Measurements from ENCODE around the gene TPRN.

The TPRN gene

DNA sequence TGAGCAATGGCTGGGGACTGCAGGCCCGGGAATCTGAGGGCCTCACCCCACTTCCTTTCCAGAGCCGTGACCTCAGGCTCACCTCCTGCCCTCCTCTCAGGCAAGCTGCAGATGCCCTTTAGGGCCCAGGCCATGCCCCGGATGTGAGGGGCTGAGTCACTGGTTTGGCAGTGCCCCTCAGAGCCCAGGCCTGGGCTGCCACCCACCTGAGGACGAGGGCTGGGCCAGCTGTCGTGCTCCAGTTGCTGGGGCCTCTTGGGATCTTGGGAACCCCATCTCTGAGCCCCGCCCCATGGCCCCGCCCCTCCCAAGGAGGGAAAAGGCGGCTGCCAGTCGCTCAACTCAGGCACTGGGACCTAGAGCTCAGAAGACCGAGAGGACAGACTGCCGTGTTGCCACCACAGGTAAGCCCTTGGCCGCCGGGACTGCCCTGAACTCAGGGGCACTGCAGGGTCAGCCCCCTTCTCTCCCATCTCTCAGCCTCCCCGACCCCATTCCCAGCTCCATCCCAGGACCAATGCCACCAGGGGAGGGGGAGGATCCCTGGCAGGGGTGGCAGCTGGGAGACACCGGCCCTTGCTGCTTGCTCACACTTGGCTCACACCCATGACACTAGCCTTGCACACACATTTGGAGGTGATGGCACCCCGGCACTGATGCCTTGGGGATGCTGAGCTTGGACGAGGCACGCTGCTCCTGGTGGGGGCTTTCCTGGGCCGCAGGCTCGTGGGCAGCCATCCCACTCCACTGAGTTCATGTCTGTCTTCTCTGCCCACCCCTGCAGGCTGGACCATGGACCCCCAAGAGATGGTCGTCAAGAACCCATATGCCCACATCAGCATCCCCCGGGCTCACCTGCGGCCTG, 24.5 kb upstream of the TPRN start, which contains the start of gene CYSRT1:
Gene CYSRT1 (plus strand): TSS at position 345 of the 865 bp plus-strand sequence. CDS start 448 bp downstream, at position 793.
- no peak for DNase-seq

DNA sequence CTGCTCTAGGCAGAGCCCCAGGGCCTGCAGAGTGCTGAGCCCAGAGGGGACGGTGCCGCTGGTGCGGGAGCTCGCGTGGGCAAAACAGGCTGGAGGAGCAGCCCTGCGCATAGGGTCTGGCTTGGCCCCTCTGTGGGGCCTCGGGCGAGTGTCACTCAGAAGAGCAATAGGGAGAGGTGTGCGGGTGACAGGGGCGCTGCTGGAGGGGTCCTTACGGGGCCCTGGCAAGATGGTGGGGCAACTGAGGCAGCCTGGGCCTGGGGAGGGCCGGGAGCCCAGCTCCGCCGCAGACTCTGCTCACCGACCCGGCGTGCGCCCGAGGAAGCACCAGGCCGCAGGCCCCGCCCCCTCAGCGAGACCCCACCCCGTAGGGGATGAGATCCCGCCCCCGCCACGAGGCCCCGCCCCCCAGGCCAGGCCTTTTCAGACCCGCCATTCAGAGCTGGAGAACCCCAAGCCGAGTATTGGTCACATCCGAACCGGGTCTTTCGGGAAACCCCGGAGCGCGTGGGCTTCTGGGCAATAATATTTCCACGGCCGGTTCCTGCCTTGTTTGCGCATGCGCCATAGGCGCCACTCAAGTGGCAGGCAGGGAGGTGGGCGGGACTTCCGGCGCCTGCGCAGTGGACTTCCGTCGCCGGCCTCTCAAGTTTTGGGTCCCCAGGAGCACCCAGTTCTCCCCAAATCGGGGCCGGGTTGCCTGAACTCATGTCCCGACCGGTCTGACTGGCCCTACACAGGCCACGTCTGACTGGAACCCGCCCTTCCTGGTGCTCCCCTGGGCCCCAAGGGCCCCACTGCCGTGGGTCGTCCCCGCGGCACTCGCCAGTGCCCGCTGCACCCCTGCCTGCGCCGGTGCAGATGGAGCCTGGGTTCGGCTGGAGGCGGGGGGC, 22.8 kb upstream of the TPRN start:
- DNase-seq = peak; percentile 99

DNA sequence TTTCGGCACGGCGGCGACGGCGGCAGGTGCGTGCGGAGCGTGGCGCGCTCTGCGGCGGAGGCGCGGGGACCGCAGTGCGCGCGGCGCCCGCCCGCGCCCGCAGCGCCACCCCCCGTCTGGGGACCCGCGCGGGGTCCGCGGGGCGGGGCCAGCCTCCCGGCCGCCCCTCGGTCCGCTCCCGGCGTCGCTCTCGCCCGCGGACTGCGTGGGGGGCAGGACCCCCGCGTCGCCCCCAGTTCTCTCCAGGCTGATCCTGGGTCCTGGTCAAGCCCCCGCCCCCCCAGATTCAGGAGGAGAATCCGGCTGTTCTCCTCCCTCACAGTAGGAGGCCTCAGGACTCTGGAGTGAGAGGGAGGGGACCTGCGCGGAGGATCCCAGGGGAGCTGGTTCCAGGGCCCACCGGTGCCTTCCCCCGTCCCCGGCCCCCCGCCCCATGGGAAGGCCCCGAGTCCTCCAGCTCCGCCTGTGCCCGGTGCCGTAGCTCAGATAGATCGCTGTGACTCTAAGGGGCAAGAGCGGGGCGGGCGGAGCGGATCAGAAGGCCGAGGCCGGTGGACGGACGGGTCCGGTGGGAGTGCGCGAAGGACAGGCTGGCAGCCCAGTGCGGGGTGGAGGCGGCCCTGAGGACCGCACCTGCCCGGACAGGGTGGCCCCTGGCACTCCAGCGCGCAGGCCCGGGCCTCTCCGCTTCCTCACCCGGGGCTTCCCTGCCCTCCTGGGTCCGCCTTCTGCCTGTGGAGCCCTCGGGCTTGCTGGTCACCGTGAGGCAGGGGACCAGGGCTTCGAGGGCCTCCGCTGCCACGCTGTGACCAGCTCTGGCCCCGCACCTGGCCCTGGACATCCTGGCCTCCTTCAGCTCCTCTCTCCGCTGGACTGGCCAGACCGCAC, 21.9 kb upstream of the TPRN start, which contains the start of gene RNF208:
Gene RNF208 (minus strand): TSS at position 51 of the 888 bp plus-strand sequence. CDS start 1,028 bp downstream, outside the sequence.
- no peak for DNase-seq

DNA sequence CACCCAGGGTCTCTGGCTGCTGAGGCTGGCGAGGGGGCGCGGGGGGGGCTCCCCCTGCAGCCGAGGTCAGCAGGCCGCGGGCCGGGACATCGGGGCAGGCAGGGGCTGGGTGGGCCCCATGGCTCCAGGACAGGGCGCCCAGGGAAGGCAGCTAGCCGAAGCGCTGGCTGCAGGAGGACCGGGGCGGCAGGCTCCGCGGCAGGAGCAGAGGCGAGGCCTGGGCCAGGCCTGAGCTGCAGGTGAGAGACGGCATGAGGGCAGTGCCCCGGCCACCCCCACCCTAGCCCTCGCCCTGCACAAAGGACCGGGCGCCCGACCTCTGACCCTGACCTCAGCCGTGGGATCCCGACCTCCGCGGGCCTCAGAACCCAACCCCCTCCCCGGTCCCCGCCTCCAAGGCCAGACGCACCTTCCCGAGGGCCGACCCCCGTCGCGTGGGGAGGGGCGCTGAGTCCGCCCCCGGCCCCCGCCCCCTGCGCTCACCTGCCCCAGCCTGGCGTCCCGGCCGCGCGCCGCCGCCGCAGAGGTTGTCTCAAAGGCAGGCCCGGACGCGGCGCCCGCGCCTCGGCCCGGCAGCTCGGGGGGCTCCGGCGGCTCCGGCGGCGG, 21.1 kb upstream of the TPRN start:
- no peak for DNase-seq

DNA sequence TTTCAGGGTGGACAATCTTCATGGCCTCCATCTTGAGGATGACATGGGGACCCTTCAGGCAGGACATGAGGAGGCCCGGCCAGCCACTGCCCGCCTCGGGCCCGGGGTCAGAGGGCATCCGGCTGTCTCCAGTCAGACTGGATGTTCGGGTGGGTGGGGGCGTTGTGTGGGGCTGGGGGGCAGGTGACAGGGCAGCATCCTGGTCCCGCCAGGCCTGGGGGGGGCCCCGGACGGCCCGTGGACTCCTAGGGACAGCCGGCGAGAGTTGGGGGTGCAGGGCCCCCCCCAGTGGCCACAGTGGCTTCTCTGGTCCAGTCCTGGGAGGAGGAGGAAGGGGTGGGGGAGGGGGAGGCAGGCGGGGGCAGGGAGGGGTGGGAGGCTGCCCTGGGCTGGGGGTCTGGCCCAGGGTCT, 20.6 kb upstream of the TPRN start:
- DNase-seq = no peak

DNA sequence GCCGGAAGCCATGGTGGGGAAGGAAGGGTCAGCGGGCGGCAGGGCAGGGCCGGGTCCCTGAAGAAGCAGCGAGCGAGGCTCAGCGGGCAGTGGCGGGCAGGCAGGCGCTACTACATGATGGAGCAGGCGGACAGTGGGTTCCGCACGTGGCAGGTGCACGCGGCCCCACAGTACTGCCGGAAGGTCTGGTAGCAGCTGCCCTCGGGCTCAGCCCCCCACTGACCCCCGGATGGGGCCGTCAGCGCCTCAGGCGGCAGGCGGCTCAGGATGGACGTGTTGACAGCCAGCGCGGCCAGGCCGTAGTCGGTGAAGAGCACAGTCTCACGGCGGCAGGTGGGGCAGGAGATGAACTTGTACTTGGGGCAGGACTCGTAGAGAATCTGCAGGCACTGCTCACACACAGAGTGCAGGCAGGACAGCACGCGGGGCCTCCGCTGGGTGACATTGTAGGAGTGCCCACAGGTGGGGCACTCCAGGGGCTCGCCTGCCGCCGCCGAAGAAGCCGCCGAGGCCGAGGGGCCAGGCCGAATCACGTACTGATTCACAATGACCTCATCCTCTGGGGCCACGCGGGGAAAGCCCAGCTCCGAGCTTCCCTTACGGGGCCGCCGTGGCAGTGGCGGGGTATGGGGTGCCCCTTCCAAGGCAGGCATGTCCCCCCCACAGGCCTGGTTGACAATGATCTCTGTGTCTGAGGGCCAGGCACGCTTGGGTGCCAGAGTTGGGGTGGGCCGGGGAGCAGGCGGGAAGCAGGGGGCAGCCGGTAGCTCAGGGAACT, 20.0 kb upstream of the TPRN start:
- DNase-seq = no peak

DNA sequence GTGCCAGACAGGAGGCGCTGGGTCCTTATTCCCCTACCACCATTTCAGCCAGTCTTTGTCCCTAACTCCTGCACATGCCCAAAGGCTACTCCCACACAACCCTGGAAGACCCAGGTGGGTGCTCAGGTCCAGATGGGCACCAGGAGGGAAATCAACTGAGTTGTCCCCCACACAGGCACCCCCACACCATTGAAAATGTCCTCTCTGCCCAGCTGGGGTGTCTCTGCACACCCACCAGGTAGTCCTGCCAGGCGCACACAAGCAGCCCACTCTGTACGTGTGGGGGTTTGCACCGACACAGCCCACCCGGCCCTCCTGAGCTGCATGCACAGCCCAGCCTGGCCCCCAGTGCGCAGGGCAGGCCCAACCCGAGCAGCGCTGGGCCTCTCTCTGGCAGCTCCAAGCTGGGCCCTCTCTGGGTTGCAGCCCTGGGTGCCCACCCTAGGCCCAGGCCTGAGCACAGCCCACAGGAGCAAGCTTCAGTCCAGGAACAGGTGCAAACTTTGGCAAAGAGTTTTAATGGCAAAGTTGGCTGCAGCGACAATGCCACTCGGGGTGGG, 19.3 kb upstream of the TPRN start:
- DNase-seq = no peak

DNA sequence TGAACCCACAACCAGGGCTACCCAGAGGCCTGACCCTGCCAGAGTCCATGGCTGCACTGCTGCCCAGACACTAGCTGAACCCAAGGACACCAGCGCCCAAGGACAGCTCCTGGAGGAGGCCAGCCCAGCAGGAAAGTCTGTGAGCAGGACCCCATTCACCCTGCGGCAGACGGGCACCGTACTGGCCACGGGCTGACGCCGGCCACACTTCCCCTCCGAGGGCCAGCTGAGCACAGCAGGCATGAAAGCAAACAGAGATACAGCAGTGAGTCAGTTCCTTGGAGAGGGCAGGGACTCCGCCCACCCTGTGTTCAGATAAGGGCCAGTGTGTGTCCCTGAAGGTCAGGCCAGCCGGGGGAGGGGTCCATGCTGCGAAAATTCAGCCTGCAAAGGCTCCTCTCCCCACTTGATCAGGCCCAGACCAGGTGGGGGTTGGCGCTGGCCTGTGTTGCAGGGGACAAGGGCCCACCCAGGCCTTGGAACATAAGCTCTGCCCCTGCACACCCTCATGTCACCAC, 18.3 kb upstream of the TPRN start:
- peak; percentile 92 for DNase-seq

DNA sequence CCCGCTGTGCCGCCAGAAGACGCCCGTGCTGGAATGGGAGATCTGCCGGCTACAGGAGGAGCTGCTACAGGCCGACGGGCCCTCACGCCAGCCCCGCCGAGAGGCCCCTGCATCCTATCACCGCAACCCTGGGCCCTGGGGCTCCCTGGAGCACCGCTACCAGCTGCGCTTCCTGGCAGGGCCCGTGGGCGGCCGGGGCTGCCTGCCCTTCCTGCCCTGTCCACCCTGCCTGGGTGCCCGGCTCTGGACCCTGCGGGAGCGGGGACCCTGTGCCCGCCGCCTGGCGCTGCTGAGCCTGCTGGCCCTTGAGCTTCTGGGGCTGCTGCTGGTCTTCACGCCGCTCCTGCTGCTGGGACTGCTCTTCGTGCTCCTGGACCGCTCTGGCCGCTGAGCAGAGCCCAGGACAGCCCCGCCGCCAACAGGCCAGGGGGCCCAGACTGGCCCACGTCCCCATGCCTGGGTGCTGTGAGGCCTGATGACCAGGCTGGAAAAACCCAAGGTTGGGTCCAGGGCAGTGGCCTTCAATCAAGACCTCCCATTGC, 17.7 kb upstream of the TPRN start:
- DNase-seq = no peak

DNA sequence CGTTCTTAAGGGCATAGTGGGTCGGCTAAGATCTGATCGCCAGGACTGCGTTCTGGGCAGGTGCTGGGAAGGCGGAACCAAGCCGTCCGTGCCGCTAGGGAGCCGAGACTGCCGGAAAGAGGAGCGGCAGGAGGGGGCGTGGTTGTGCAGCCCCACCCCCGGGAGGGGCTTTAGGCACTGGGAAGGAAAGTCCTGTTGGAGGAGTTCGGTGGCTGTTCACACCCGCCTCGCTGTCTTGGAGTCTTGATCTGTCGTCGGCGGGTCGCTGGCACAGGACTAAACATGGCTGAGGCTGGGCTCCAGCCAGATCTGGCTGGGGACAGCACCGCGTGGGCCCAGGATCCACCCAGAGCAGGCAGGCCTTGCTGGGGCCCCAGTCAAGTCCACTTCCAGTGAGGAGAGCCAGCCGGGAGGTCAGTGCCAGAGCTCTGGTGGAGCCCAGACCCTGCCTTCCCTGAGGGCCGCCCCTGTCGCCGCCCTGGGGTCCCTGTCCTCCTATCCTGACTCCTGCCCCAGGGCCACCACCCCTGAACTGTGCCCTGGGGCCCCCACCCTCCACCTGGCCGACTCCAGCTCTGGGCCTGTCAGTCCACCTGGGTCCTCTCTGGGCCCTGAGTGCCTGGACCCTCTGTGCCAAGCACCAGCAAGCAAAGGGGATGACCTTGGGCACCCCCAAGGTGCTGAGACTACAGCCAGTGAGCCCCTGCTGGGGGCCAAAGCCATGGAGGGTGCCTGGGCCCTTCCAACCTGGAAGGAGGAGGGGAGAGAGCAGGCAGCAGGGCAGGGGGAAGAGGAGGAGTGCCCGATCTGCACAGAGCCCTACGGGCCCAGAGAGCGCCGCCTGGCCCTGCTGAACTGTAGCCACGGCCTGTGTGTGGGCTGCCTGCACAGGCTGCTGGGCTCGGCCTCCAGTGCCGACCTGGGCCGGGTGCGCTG, 17.0 kb upstream of the TPRN start:
- DNase-seq = peak; percentile 86

DNA sequence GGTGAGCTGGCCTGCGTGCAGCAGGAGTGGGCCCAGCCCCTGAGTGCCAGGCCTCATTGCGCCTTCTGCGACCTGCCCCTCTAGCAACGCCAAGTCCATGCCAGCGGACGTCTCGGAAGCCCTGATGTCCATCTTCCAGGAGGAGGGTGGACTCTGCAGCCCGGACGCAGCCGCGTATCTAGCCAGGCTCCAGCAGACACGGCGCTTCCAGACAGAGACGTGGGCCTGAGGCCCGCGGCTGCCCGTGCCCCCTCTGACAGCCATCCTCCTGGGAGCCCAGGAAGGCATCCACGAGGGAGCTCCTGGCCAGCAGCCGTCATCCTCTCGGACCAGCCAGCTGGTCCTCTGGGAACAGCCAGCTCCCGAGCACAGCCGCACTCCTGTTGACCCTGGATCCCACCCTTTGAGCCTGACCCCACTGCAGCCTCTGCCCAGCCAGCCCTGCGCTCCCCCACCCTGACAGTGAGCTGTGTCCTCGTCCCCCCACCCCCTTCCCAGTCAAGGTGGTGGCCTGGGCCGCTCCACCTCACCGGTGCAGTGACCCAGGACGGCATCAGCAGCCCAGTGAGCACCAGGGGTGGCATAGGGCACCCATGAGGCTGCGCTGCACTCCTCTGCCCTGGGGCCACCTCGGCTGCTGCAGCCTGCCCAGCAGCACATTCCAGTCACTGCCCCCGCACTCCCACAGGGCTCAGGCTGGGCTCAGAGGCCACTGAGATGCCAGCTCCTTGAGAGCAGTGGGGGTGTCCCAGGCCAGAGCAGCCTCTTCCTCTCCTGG, 15.8 kb upstream of the TPRN start:
- no peak for DNase-seq

DNA sequence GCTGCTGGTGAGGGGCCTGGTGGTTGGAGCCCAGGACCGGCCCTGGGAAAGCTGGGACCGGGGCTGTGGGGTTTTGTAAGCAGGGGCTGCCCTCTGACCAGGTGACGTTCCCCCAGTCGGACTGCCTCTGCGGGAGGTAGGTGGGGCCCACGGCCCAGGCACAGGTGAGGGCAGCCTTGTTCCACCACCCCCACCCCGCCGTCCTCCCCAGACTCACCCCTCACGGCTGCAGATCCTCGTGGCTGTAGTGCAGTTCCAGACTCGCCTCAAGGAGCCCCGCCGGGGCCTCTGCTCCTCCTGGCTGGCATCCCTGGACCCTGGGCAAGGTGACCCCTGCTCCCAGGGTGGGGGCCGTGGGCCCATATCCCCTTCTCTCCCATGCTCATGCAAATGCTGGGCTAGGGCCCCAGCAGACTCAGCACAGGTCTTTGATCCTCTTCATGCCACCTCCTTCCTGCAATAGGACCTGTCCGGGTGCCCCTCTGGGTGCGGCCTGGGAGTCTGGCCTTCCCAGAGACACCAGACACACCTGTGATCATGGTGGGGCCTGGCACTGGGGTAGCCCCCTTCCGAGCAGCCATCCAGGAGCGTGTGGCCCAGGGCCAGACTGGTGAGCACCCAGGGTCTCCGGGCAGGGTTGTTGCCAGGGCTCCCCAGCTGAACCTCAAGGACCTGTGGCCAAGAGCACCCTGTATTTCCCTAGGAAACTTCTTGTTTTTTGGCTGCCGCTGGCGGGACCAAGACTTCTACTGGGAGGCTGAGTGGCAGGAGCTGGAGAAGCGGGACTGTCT, 14.8 kb upstream of the TPRN start:
- DNase-seq = no peak

DNA sequence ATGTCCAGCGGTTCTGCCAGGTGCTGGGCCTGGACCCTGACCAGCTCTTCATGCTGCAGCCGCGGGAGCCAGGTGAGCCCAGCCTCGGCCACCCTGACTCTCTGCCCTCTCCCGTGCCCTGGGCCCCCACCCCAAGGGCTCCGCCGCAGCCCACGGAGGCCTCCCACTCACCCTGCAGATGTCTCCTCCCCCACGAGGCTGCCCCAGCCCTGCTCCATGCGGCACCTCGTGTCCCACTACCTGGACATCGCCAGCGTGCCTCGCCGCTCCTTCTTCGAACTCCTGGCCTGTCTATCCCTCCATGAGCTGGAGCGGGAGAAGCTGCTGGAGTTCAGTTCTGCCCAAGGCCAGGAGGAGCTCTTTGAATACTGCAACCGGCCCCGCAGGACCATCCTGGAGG, 14.1 kb upstream of the TPRN start:
- DNase-seq = no peak

DNA sequence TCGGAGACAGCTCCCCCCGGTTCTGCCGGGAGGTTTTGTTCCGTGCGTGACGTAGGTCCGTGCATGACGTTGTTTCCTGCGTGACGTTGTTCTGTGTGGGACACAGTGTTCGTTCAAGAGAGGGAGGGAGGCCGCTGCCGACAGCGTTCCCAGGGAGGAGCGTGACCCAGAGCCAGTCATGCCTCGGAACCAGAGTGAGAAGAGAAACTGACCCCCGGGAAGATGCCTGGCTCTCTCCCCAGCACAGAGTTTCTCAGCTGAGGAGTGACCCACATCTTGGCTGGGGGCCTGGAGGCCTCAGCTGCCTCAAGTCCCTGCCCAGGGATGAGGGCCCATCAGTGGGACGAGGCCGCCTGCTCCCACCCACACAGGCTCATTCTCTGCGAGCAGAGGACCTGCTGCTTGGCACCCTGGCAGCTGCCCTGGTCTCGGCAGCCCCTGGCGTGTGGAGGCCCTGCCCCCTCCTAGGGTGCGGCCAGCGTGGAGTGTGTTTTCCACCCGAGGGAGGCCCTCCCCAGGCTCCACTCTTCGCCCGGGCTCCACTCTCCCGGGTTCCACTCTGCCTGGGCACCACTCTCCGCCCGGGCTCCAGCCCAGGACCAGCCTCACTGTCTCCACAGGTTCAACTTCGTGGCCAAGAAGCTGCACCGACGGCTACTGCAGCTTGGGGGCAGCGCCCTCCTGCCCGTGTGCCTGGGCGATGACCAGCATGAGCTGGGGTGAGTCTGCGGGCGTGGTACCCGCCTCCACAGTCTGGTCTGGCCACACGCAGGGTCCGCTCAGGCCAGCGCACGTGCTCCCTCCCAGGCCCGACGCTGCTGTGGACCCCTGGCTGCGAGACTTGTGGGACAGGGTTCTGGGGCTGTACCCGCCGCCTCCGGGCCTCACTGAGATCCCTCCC, 12.9 kb upstream of the TPRN start:
- no peak for DNase-seq

DNA sequence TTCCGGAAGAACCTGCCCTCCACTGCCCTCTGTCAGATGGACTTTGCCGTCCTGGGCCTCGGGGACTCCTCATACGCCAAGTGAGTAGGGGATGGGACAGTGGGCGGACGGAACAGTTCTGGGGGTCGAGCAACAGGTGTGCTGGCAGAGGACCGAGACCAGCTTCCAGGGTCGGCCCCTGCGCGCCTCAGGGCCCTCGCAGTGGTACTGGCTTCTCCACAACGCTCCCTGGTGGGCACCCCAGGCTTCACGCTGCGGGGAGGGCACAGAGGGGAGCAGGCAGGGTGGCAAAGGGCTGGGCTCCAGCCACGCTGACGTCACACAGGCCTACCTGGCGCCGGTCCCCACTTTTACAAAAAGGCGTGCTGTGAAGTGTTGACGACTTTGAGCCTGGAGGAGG, 12.0 kb upstream of the TPRN start:
- no peak for DNase-seq

DNA sequence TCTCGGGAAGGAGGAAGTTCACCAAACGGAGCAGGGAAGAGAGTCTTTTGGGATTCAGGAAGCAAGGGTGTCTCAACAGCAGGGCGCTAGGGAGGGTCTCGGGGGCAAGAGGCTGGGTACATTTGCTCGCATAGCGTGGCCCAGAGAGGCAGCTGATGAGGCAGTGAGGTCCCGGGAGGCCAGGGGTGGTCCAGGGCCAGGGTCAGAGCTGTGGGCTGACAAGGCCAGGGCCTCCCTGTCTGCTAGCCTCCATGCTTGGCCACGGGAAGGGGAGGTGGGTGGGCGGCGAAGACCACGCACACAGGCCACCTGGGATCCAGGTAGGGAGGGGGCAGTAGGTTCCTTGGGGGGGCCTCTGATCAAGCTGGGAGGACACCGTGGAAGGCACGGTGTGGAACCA, 11.0 kb upstream of the TPRN start:
- no peak for DNase-seq

DNA sequence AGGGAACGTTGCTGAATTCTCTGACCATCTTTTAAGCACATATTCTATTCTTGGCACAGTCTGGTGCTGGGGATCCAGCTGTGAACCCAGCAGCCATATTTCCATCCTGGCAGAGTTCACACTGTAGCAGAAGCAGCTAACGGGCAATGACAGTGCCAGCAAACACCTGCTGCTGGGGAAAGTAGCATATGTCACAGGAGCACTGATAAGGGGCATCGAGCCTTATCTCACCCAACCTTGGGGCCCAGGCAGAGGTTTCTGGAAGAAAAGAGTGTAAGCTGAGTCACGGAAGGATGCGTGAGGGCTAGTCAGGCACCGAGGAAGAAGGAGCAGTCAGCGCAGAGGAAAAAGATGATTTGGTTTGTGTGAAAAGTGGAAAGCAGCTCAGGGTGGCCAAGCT, 6.1 kb upstream of the TPRN start:
- no peak for DNase-seq

Measured in OCI-M1 (cell line).